Suppressor macrophage (primary cell): ENCODE measurements around the gene SLC13A3.

Experiments used
- DNase-seq, 4 experiments: peaks; one replicate each; pipeline ENCODE4 v3.0.0-alpha.2; 2020 to 2022
- total RNA-seq, 17 experiments: gene quantifications; one replicate each; lab custom pipeline; 2026; ENCODE audit warnings: mixed read lengths in 6 of 17, inconsistent platforms in 3 of 17; lab: John Stamatoyannopoulos, UW

SLC13A3 gene
- 0 to 3.9 (median 0.07) reads per million in 17 experiments for total RNA-seq

DNA sequence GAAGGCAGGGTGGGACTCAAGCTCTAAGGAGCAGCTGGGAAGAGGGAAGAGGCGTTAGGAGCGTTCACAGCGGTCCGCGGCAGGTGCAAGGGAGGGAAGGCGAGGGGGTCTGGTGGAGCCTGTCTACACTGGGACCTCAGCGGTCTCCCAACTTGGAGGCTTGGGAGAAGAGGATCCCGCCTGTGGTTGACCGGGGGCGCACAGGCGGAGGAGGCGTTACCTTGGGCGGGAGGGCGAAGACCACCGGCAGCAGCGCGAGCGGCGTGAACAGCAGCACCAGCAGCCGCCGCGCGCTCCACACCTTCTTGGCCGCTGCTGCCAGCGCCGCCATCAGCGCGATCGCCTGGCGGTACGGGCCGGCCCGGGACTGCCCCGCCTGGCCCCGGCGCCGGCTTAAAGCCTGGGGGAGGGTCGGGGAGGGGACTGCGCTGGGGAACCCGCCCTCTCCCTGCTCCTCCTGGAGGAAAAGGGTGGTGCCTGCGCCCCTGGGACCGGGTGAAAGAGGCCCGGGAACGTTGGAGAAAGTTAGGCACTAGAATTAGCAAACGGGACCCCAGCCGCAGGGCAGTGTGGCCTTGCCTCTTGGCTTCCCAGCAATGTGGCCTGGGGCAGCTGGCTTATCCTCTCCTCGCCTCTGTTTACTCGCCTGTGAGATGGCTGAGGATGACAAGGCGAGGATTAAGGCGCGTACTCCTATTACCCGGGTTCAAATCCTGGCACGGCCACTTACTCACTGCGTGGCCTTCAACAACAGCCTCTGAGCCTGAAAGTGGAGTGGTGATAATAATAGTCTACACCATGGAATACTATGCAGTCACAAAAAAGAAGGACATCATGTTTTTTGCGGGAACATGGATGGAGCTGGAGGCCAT is at the start of gene SLC13A3:
SLC13A3 (minus strand) TSS at position 369 of the 872 bp plus-strand sequence; CDS start at position 331, 38 bp downstream.
- no peak for DNase-seq

DNA sequence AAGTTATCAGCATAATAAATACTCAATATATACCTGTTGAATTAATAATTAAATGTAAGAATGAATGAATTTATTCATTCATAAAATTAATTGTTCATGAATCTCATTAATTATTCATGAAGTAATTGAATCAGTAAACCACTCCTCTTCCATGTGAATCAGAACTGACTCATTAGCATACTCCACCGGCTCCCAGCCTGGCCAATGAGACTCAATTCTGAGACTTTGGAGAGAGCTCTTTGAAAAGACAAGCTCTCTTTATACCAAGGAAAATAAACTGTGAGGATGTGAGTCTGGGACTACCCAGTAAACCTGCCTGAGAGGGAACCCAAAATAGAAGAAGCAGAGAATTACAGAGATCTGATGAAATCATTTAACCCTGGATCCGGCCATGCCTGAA is 49.8 kb upstream of the SLC13A3 start:
- no peak for DNase-seq

- DNase-seq, result no peak
Observed at GRCh38 chr20:46700481-46700880, 49.2 kb upstream of the SLC13A3 start.

GRCh38 chr20:46699651-46700359 is 48.5 kb upstream of the SLC13A3 start:
- peak; percentile 34 to 66 (median 57) for DNase-seq

DNA sequence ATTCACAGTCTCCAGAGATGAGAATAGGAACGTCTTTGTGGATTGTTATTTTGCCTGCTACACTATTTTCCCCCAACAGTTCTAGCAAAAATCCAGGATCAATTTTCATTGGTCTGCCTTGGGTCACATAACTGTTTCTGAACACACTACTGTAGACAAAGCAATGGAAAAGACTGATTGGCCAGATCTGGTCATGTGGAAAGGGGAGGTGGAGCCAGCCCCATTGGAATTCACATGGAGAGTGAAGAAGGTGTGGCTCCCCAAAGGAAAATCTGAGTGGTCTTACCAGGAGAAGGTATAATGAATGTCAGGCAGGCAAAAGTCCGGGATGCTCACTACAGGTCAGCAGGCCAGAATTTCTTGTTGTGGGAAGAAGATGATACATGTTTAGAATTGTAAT is 47.5 kb upstream of the SLC13A3 start:
- DNase-seq, result no peak

GRCh38 chr20:46696791-46697279 is 45.6 kb upstream of the SLC13A3 start:
- no peak for DNase-seq

DNA sequence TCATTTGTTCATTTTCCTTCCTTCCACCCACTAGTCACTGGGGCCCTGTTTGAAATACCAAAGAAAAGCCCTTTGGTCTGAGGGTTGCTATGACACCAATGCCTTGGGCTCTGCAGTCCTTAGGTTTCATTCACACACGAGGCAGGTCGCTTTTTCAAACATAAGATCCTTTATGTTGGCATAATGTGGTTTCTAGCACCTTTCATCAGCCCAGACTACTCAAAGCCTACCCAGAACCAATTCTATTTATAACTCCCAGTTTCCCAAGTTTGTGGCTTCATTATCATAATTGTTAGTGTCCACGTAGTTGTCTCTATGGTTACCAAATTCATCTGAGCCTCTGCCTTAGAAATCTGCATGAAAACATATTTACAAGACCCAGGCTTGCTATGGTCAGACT is 44.6 kb upstream of the SLC13A3 start:
- DNase-seq, result no peak

- DNase-seq, result peak; percentile 61 to 85 (median 76)
Observed at GRCh38 chr20:46694484-46694883, 43.2 kb upstream of the SLC13A3 start.

DNA sequence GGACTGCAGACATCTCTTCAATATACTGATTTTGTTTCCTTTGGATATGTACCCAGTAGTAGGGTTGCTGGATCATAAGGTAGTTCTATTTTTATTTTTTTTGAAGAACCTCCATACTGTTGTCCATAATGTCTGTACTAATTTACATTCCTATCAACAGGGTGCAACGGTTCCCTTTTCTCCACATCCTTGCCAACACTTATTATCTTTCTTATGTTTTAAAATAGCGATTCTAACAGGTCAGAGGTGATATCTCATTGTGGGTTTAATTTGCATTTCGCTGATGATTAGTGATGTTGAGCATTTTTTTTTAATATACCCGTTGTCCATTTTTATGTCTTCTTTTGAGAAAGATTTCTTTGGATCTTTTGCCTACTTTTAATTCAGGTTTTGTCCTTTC is 39.9 kb upstream of the SLC13A3 start:
- no peak for DNase-seq

GRCh38 chr20:46690219-46691106 is 39.2 kb upstream of the SLC13A3 start:
- peak in 1 of 4 experiments; percentile 12 for DNase-seq

- no peak for DNase-seq
Observed at GRCh38 chr20:46689754-46690085, 38.5 kb upstream of the SLC13A3 start.

- DNase-seq, result peak; percentile 99 to 100 (median 100)
Observed at GRCh38 chr20:46689082-46689753, 38.0 kb upstream of the SLC13A3 start, which contains the start of gene TP53RK. TSS of gene TP53RK (minus strand) at chr20:46689444. CDS start at chr20:46689414, 30 bp downstream.

DNA sequence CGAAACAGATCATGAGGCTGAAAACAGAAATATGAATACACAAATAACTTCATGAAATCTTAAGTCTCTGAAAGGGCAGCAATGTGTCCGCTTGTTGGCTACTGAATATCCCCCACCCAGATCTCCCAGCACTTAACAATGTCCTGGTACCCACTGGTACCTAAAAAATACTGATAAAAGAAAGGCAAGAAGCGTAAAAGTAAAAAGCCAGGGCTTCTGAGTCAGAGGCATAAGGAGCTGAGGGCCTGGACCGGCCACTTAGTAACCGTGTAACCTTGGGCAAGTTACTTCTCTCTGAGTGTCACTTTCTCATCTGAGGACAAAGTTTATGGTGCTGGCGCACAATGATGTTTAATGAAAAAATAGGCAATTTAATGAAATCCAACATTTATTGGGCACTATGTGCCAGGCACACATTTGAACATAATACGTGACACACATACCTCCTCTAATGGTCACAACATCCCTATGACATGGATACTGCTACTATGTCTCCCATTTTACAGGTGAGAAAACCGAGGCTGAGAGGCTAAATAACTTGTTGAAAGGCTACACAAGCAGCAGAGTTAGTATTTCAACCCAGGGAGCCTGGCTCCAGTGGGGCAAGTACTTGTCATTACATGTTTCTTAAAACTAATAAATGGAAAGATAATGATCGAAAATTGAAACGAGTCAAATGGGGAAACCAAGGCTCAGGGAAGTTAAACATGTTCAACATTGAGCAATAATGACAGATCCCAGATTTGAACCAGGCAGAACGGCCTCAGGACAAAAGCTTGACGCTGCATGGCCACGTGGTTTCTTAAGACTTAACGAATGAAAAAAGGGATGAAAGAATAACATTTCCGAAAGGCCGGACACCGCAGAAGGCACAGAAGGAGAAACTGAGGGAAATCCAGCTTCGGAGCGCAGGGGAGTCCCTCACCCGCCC is 37.2 kb upstream of the SLC13A3 start:
- peak; percentile 11 to 37 (median 28) for DNase-seq

- no peak for DNase-seq
Observed at GRCh38 chr20:46683939-46684750, 32.9 kb upstream of the SLC13A3 start.

DNA sequence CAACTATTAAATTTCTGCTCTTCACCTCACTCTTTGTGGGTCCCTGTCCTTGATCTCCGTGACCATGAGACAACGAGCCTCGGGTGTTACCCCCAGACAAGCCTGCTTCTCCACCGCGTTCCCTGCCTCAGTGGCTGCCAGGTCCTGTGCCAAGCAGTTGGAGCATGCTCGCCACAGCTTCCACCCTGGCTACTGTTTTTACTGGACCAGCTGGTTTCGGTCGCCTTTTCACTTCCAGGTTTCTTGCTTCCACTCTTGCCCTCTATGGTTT is 32.3 kb upstream of the SLC13A3 start:
- DNase-seq, result no peak

DNA sequence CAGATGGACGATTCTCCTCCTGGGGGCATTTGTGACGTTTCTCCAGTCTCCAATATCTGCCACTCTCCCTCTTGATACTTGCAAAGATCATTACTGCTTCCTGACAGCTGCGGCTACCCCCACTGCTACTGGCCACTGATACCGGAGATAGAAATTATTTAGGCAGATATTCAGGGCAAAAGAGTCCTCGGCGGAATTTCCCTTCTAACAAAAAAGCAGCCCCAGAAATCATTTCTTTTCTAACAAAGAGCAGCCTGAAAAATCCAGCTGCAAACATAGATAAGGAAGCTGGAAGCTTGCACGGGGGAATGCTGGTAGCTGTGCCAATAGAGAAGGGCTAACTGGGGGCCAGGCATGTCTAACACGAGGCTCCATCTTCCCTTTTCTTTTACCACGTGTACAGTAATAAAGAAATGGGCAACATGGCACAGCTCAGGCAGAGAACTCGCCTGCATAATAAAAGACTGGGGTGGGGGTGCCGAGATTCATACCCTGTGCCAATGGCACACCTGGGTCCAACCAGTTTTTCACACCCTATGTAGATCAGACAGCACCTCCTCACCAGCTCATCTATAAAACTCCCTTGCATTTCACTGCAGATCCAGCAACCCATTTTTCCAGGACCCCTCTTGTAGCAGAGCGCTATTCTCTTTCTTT is 31.9 kb upstream of the SLC13A3 start:
- peak; percentile 5 to 40 (median 31) for DNase-seq

GRCh38 chr20:46682063-46682821 is 31.0 kb upstream of the SLC13A3 start:
- no peak for DNase-seq

DNA sequence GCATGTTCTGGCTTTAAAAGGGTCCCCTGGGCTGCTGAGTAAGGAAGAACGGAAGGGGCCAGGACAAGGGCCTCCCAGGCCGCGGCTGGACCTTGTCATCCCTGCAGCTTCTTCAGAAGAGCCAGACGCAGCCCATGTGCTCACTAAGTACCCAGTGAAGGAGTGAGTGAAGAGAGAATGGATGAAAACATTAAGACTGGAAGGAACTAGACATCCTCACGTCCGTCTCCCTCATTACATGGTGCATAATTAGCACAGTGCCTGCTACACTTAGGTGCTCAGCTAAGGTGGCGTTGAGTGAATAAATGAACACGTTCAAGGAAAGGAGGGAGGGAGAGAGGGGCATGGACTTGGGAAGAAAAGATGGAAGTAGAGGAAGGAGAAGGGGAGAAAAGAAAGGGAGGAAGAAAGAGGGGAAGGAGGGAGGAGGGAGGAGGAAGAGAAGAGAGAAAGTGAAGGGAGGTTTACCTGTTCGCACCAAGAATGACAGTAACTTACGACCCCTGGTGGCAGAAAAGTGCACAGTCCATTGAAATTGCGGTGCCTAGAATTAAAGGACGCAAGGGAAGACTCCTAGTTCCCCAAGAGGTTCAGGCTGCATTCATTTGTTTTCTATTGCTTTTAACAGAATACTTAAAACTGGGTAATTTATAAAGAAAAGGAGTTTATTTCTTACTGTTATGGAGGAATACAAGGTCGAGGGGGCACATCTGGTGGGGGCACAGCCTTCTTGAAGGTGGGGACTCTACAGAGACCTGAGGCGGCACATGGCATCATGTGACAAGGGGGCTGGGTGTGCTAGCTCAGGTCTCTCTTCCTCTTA is 30.0 kb upstream of the SLC13A3 start:
- peak; percentile 65 to 83 (median 75) for DNase-seq
